CD8-positive, alpha-beta memory T cell (primary cell): ENCODE measurements around the gene LRRTM4. TPM values are rescaled to one million over a fixed set of nuclear protein-coding genes. Genes with fewer than 3 reads are reported as not detected.
"Not testable (repeated sequence)": the region's sequence is repeated elsewhere in the genome, so short reads cannot be mapped to it uniquely, and the experiment has no call there.

Source experiments
- CTCF ChIA-PET: fragments of 350-600 bp; sonication (Branson Sonifier 250); formaldehyde crosslinking; loops from one replicate; lab custom pipeline; 2021; ENCODE audit warnings: antibody characterized with exemption; lab: Charles Lee
- POLR2A ChIA-PET: fragments of 350-600 bp; sonication (Branson Sonifier 250); formaldehyde crosslinking; loops from one replicate; lab custom pipeline; 2021; ENCODE audit warnings: antibody characterized with exemption; lab: Charles Lee
- DNase-seq, 5 donors: peaks; one replicate each; pipeline versions ENCODE4 v3.0.0 to v3.0.0-alpha.2; 2020 to 2022; ENCODE audit warnings: mixed read lengths in 1 of 5
- H3K27ac ChIP-seq: one replicate; pipeline ENCODE4 v1.7.0; 2013; ENCODE audit warnings: low read depth, mild to moderate bottlenecking, low read length, moderate library complexity
- H3K27me3 ChIP-seq: 2 replicates; pipeline ENCODE4 v1.7.0; 2013; ENCODE audit warnings: low read length, mild to moderate bottlenecking; ENCODE audit not compliant: insufficient read depth, poor library complexity, severe bottlenecking
- H3K36me3 ChIP-seq: 2 replicates; pipeline ENCODE4 v1.7.0; 2013; ENCODE audit warnings: mild to moderate bottlenecking, low read length, moderate library complexity; ENCODE audit not compliant: insufficient read depth
- H3K4me1 ChIP-seq: 2 replicates; pipeline ENCODE4 v1.7.0; 2013; ENCODE audit warnings: mild to moderate bottlenecking, low read length, moderate library complexity; ENCODE audit not compliant: insufficient read depth
- H3K4me3 ChIP-seq: 2 replicates; pipeline ENCODE4 v1.7.0; 2013; ENCODE audit warnings: mild to moderate bottlenecking, low read length
- H3K9me3 ChIP-seq: 2 replicates; pipeline ENCODE4 v1.7.0; 2013; ENCODE audit warnings: mild to moderate bottlenecking, low read length
- H3K27ac Mint-ChIP-seq, 8 donors: one replicate each; pipeline ENCODE4 v1.8.0; 2020 to 2021; ENCODE audit warnings: mixed read lengths in 8 of 8, mild to moderate bottlenecking in 6 of 8, inconsistent platforms in 3 of 8, moderate library complexity in 3 of 8
- H3K27me3 Mint-ChIP-seq, 2 donors: one replicate each; pipeline ENCODE4 v1.8.0; 2020 to 2021; ENCODE audit warnings: mixed read lengths in 2 of 2, mild to moderate bottlenecking in 1 of 2, moderate library complexity in 1 of 2
- H3K36me3 Mint-ChIP-seq, 3 donors: one replicate each; pipeline ENCODE4 v1.8.0; 2020 to 2021; ENCODE audit warnings: mixed read lengths in 3 of 3, inconsistent platforms in 1 of 3, mild to moderate bottlenecking in 1 of 3
- H3K4me1 Mint-ChIP-seq, 3 donors: one replicate each; pipeline ENCODE4 v1.8.0; 2020 to 2021; ENCODE audit warnings: mixed read lengths in 3 of 3, inconsistent platforms in 1 of 3, mild to moderate bottlenecking in 1 of 3
- H3K4me3 Mint-ChIP-seq, 7 donors: one replicate each; pipeline ENCODE4 v1.8.0; 2020 to 2021; ENCODE audit warnings: mixed read lengths in 7 of 7, mild to moderate bottlenecking in 6 of 7, moderate library complexity in 4 of 7, inconsistent platforms in 2 of 7
- H3K9me3 Mint-ChIP-seq, 5 donors: one replicate each; pipeline ENCODE4 v1.8.0; 2020 to 2022; ENCODE audit warnings: mixed read lengths in 5 of 5, mild to moderate bottlenecking in 3 of 5, moderate library complexity in 2 of 5, inconsistent platforms in 1 of 5
- polyA plus RNA-seq: library from polyadenylated mRNA; unstranded; fragments of 300-500 nt; fragmentation: Illumina TruSeq; gene quantifications from one replicate; pipeline ENCODE4 v1.2.3, GENCODE V29; 2021
- total RNA-seq, 2 experiments: library from RNA; stranded (reverse); gene quantifications; one replicate each; pipeline ENCODE4 v1.2.3, GENCODE V29; 2021

Gene LRRTM4
- total and polyA plus RNA-seq, 3 experiments from 2014 or later = not detected

DNA sequence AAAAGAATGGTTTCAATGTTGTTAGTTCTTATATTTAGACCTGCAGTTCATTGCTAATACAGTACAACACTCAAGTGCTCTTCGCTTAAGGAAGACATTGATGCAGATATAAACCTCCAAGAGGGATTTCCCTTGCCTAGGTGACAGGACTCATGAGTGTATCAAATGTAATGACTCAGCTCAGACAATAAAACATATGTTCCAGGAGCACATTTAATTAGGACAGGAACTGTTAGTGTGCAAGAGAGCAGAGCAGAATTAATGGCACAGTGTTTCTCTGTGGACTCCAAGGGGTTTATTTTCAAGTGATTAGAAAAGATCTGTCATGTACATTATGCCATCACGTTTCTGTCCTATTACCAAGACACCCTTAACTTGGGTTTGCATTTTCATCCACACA is 375.0 kb downstream of the LRRTM4 start:
- no peak overlapping the region for H3K27ac ChIP-seq
- H3K4me1 ChIP-seq = no peaks in the 10 kb centered on the region
- H3K9me3 ChIP-seq = no peaks in the 10 kb centered on the region
- no peaks in the 10 kb centered on the region for H3K27me3 Mint-ChIP-seq
- H3K27me3 ChIP-seq = no peaks in the 10 kb centered on the region
- no peak overlapping the region for H3K27ac Mint-ChIP-seq
- CTCF ChIA-PET = no interaction called here
- no peaks in the 10 kb centered on the region for H3K36me3 Mint-ChIP-seq
- H3K4me3 ChIP-seq = no peak overlapping the region
- POLR2A ChIA-PET = no interaction called here
- H3K9me3 Mint-ChIP-seq = peaks cover 13 to 38% (median 16%) of the 10 kb centered on the region in 5 donors
- H3K4me1 Mint-ChIP-seq = no peaks in the 10 kb centered on the region
- H3K36me3 ChIP-seq = no peaks in the 10 kb centered on the region
- no peak for DNase-seq
- H3K4me3 Mint-ChIP-seq = no peak overlapping the region

DNA sequence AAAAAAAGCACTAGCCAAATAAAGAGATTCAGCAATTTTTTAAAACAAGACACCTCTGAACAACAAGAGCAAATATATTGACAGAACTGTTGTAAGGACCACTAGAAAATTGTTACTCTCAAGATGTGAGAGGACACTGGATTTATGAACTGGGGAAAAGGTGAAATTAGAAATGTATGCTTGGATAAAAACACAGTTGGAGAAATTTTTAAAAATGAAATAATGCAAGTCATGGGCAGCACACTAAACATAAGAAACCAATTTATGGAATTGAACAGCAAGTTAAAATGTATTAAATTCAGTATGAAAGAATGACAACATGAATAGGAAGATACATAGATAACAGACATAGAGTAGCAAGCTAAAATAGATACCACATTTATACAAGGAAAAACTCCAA is 377.4 kb downstream of the LRRTM4 start:
- DNase-seq = no peak
- Mint-ChIP-seq H3K4me1 (no peaks in the 10 kb centered on the region), H3K27ac (no peak overlapping the region), H3K4me3 (no peak overlapping the region), H3K9me3 (peaks cover 4 to 41% (median 13%) of the 10 kb centered on the region in 5 donors), H3K36me3 (no peaks in the 10 kb centered on the region), H3K27me3 (no peaks in the 10 kb centered on the region)
- H3K27ac ChIP-seq = no peak overlapping the region
- no peaks in the 10 kb centered on the region for H3K9me3 ChIP-seq
- no peak overlapping the region for H3K4me3 ChIP-seq
- no peaks in the 10 kb centered on the region for H3K27me3 ChIP-seq
- no peaks in the 10 kb centered on the region for H3K36me3 ChIP-seq
- H3K4me1 ChIP-seq = no peaks in the 10 kb centered on the region
- ChIA-PET CTCF (no interaction called here), POLR2A (no interaction called here)

GRCh38 chr2:77142141-77142540 is 380.0 kb downstream of the LRRTM4 start:
- no peak overlapping the region for H3K27ac ChIP-seq
- ChIA-PET POLR2A (no interaction called here), CTCF (no interaction called here)
- H3K36me3 Mint-ChIP-seq = no peaks in the 10 kb centered on the region
- no peaks in the 10 kb centered on the region for H3K4me1 Mint-ChIP-seq
- no peak for DNase-seq
- no peak overlapping the region for H3K4me3 Mint-ChIP-seq
- H3K4me1 ChIP-seq = no peaks in the 10 kb centered on the region
- H3K27me3 Mint-ChIP-seq = no peaks in the 10 kb centered on the region
- H3K36me3 ChIP-seq = no peaks in the 10 kb centered on the region
- H3K4me3 ChIP-seq = no peak overlapping the region
- peaks cover 5 to 30% (median 25%) of the 10 kb centered on the region in 5 donors for H3K9me3 Mint-ChIP-seq
- H3K9me3 ChIP-seq = no peaks in the 10 kb centered on the region
- no peaks in the 10 kb centered on the region for H3K27me3 ChIP-seq
- no peak overlapping the region for H3K27ac Mint-ChIP-seq

- H3K27ac Mint-ChIP-seq, CTCF ChIA-PET, POLR2A ChIA-PET, H3K4me1 ChIP-seq, H3K36me3 ChIP-seq, H3K4me3 ChIP-seq, DNase-seq, H3K36me3 Mint-ChIP-seq, H3K4me1 Mint-ChIP-seq, H3K9me3 ChIP-seq, H3K27me3 Mint-ChIP-seq, H3K27ac ChIP-seq, H3K4me3 Mint-ChIP-seq, H3K27me3 ChIP-seq: not testable (repeated sequence)
- H3K9me3 Mint-ChIP-seq = peaks cover 8 to 21% (median 17%) of the 10 kb centered on the region in 5 donors
These were observed 393.7 kb downstream of the LRRTM4 start for GRCh38 chr2:77128479-77128878.

GRCh38 chr2:77127345-77127744 is 394.8 kb downstream of the LRRTM4 start:
- H3K4me3 ChIP-seq = no peak overlapping the region
- no peak for DNase-seq
- H3K9me3 ChIP-seq = no peaks in the 10 kb centered on the region
- Mint-ChIP-seq H3K4me1 (no peaks in the 10 kb centered on the region), H3K27ac (no peak overlapping the region), H3K4me3 (no peak overlapping the region), H3K36me3 (no peaks in the 10 kb centered on the region), H3K27me3 (no peaks in the 10 kb centered on the region), H3K9me3 (peaks cover 8 to 19% (median 15%) of the 10 kb centered on the region in 5 donors)
- CTCF ChIA-PET = no interaction called here
- POLR2A ChIA-PET = no interaction called here
- no peaks in the 10 kb centered on the region for H3K36me3 ChIP-seq
- no peaks in the 10 kb centered on the region for H3K27me3 ChIP-seq
- H3K4me1 ChIP-seq = no peaks in the 10 kb centered on the region
- no peak overlapping the region for H3K27ac ChIP-seq

GRCh38 chr2:77121518-77121917 is 400.7 kb downstream of the LRRTM4 start:
- H3K4me1 Mint-ChIP-seq = no peaks in the 10 kb centered on the region
- H3K27me3 Mint-ChIP-seq = no peaks in the 10 kb centered on the region
- no peaks in the 10 kb centered on the region for H3K27me3 ChIP-seq
- no peak for DNase-seq
- ChIA-PET CTCF (no interaction called here), POLR2A (no interaction called here)
- H3K36me3 ChIP-seq = no peaks in the 10 kb centered on the region
- H3K4me3 Mint-ChIP-seq = no peak overlapping the region
- no peak overlapping the region for H3K4me3 ChIP-seq
- no peaks in the 10 kb centered on the region for H3K4me1 ChIP-seq
- H3K9me3 ChIP-seq = no peaks in the 10 kb centered on the region
- H3K9me3 Mint-ChIP-seq = peaks cover 8 to 21% (median 13%) of the 10 kb centered on the region in 5 donors
- H3K27ac Mint-ChIP-seq = no peak overlapping the region
- no peak overlapping the region for H3K27ac ChIP-seq
- no peaks in the 10 kb centered on the region for H3K36me3 Mint-ChIP-seq

DNA sequence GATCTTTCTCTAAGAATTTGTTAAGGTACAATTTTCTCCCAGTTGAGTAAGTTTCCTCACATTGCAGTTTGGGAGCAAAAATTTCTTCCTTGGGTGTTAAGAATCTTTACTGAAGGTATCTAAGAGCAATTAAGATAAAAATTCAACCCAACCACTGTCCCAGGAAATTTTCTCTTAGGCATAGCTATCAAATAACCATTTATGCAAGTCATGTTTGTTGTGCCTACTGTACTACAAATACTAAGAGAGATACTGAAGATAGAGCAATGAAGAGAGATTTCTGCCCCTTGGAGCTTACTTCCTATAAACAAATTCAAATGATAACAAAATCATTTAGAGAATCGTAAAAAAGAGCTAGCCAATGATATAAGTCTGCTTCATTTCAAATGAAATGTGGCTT is 402.8 kb downstream of the LRRTM4 start:
- no peak for DNase-seq
- Histone ChIP-seq H3K4me3 (no peak overlapping the region), H3K36me3 (no peaks in the 10 kb centered on the region), H3K9me3 (no peaks in the 10 kb centered on the region), H3K27ac (no peak overlapping the region), H3K27me3 (no peaks in the 10 kb centered on the region), H3K4me1 (no peaks in the 10 kb centered on the region)
- Mint-ChIP-seq H3K27ac (no peak overlapping the region), H3K9me3 (peaks cover 11 to 21% (median 20%) of the 10 kb centered on the region in 5 donors), H3K36me3 (no peaks in the 10 kb centered on the region), H3K4me1 (no peaks in the 10 kb centered on the region), H3K4me3 (no peak overlapping the region), H3K27me3 (peaks cover 0 to 2% of the 10 kb centered on the region in 2 donors)
- ChIA-PET CTCF (no interaction called here), POLR2A (no interaction called here)

GRCh38 chr2:77108915-77109314 is 413.3 kb downstream of the LRRTM4 start:
- Histone ChIP-seq H3K4me3 (no peak overlapping the region), H3K9me3 (no peaks in the 10 kb centered on the region), H3K27ac (no peak overlapping the region), H3K27me3 (no peaks in the 10 kb centered on the region), H3K36me3 (no peaks in the 10 kb centered on the region), H3K4me1 (no peaks in the 10 kb centered on the region)
- Mint-ChIP-seq H3K4me3 (no peak overlapping the region), H3K27me3 (no peaks in the 10 kb centered on the region), H3K27ac (no peak overlapping the region), H3K9me3 (peaks cover 8 to 46% (median 17%) of the 10 kb centered on the region in 5 donors), H3K4me1 (no peaks in the 10 kb centered on the region), H3K36me3 (no peaks in the 10 kb centered on the region)
- CTCF ChIA-PET = no interaction called here
- DNase-seq = no peak
- POLR2A ChIA-PET = no interaction called here

GRCh38 chr2:77105008-77105407 is 417.2 kb downstream of the LRRTM4 start:
- no peaks in the 10 kb centered on the region for H3K36me3 Mint-ChIP-seq
- no peaks in the 10 kb centered on the region for H3K36me3 ChIP-seq
- H3K4me1 ChIP-seq = no peaks in the 10 kb centered on the region
- H3K9me3 Mint-ChIP-seq = peaks cover 7 to 52% (median 13%) of the 10 kb centered on the region in 5 donors
- no peak overlapping the region for H3K27ac ChIP-seq
- no peaks in the 10 kb centered on the region for H3K9me3 ChIP-seq
- no peaks in the 10 kb centered on the region for H3K27me3 ChIP-seq
- no peak for DNase-seq
- H3K27ac Mint-ChIP-seq = no peak overlapping the region
- H3K4me3 ChIP-seq = no peak overlapping the region
- no peak overlapping the region for H3K4me3 Mint-ChIP-seq
- H3K27me3 Mint-ChIP-seq = no peaks in the 10 kb centered on the region
- no peaks in the 10 kb centered on the region for H3K4me1 Mint-ChIP-seq
- CTCF ChIA-PET = no interaction called here
- POLR2A ChIA-PET = no interaction called here
